H9 (cell line): Measurements from ENCODE around the gene ATP6AP1. TPM values are rescaled to one million over a fixed set of nuclear protein-coding genes. Genes with fewer than 3 reads are reported as not detected.

Experiments used
- DNase-seq: peaks from one replicate; pipeline ENCODE4 v3.0.0-alpha.2; 2017
- H2AFZ ChIP-seq: one replicate; pipeline ENCODE4 v1.6.1; 2013; ENCODE audit warnings: mild to moderate bottlenecking, low read length, control low read depth, moderate library complexity
- H2AK5ac ChIP-seq: 2 replicates; pipeline ENCODE4 v1.6.1; 2013; ENCODE audit warnings: low read length, control low read depth, mixed read lengths; ENCODE audit not compliant: insufficient read length
- H2BK120ac ChIP-seq: one replicate; pipeline ENCODE4 v1.6.1; 2013; ENCODE audit warnings: low read depth, mild to moderate bottlenecking, low read length, control low read depth, inconsistent platforms; ENCODE audit not compliant: poor library complexity, severe bottlenecking
- H2BK12ac ChIP-seq: 2 replicates; pipeline ENCODE4 v1.6.1; 2013; ENCODE audit warnings: low read length, control low read depth, mixed read lengths, low read depth; ENCODE audit not compliant: insufficient read length
- H2BK15ac ChIP-seq: 2 replicates; pipeline ENCODE4 v1.6.1; 2013; ENCODE audit warnings: low read depth, low read length, control low read depth
- H2BK20ac ChIP-seq: one replicate; pipeline ENCODE4 v1.6.1; 2013; ENCODE audit warnings: low read depth, mild to moderate bottlenecking, low read length, control low read depth, inconsistent platforms; ENCODE audit not compliant: poor library complexity, severe bottlenecking
- H2BK5ac ChIP-seq: 2 replicates; pipeline ENCODE4 v1.6.1; 2013; ENCODE audit warnings: low read length, control low read depth, mixed read lengths; ENCODE audit not compliant: insufficient read length
- H3K14ac ChIP-seq: 2 replicates; pipeline ENCODE4 v1.6.1; 2013; ENCODE audit warnings: low read length, control low read depth; ENCODE audit not compliant: insufficient read depth
- H3K18ac ChIP-seq: 2 replicates; pipeline ENCODE4 v1.6.1; 2013; ENCODE audit warnings: low read depth, mild to moderate bottlenecking, mixed read lengths, low read length, control low read depth; ENCODE audit not compliant: insufficient read length
- H3K23ac ChIP-seq: 2 replicates; pipeline ENCODE4 v1.6.1; 2013; ENCODE audit warnings: low read length, control low read depth, mixed read lengths, low read depth; ENCODE audit not compliant: insufficient read length
- H3K23me2 ChIP-seq: 2 replicates; pipeline ENCODE4 v1.6.1; 2013; ENCODE audit warnings: low read depth, mild to moderate bottlenecking, mixed read lengths, low read length, control low read depth; ENCODE audit not compliant: insufficient read length, poor library complexity, severe bottlenecking
- H3K27ac ChIP-seq: 2 replicates; pipeline ENCODE4 v1.5.1; 2013; ENCODE audit warnings: low read length, control low read depth, mixed read lengths, low read depth; ENCODE audit not compliant: insufficient read length
- H3K27me3 ChIP-seq: 2 replicates; pipeline ENCODE4 v1.6.1; 2013; ENCODE audit warnings: low read length, control low read depth, inconsistent platforms; ENCODE audit not compliant: insufficient read depth
- H3K4ac ChIP-seq: 2 replicates; pipeline ENCODE4 v1.6.1; 2013; ENCODE audit warnings: low read depth, mild to moderate bottlenecking, control low read depth, inconsistent platforms, low read length, moderate library complexity
- H3K4me1 ChIP-seq: 2 replicates; pipeline ENCODE4 v1.6.1; 2013; ENCODE audit warnings: low read length, control low read depth, inconsistent platforms; ENCODE audit not compliant: insufficient read depth
- H3K4me2 ChIP-seq: 2 replicates; pipeline ENCODE4 v1.6.1; 2013; ENCODE audit warnings: low read length, control low read depth, mixed read lengths; ENCODE audit not compliant: insufficient read length, insufficient read depth
- H3K56ac ChIP-seq: 2 replicates; pipeline ENCODE4 v1.6.1; 2013; ENCODE audit warnings: low read depth, mild to moderate bottlenecking, mixed read lengths, low read length, control low read depth; ENCODE audit not compliant: insufficient read length
- H3K79me1 ChIP-seq: 2 replicates; pipeline ENCODE4 v1.6.1; 2013; ENCODE audit warnings: low read depth, mild to moderate bottlenecking, moderate library complexity, low read length, control low read depth, inconsistent platforms; ENCODE audit not compliant: insufficient read depth, poor library complexity, severe bottlenecking
- H3K79me2 ChIP-seq: 2 replicates; pipeline ENCODE4 v1.6.1; 2013; ENCODE audit warnings: low read length, control low read depth, inconsistent platforms; ENCODE audit not compliant: insufficient read depth
- H3K9ac ChIP-seq: 2 replicates; pipeline ENCODE4 v1.6.1; 2013; ENCODE audit warnings: low read length, control low read depth, mixed read lengths; ENCODE audit not compliant: insufficient read length; ENCODE audit errors: extremely low read depth
- H3K9me3 ChIP-seq: one replicate; pipeline ENCODE4 v1.6.1; 2013; ENCODE audit warnings: low read depth, low read length, inconsistent platforms; ENCODE audit not compliant: control insufficient read depth
- H3T11ph ChIP-seq: one replicate; pipeline ENCODE4 v1.6.1; 2013; ENCODE audit warnings: mild to moderate bottlenecking, low read length, control low read depth, inconsistent platforms
- H4K20me1 ChIP-seq: one replicate; pipeline ENCODE4 v1.6.1; 2013; ENCODE audit not compliant: control insufficient read depth, insufficient read length, insufficient read depth
- H4K5ac ChIP-seq: 2 replicates; pipeline ENCODE4 v1.6.1; 2013; ENCODE audit warnings: low read depth, mild to moderate bottlenecking, mixed read lengths, low read length, control low read depth; ENCODE audit not compliant: insufficient read length
- H4K8ac ChIP-seq: replicated peaks from 2 replicates; pipeline ENCODE4 v1.6.1; 2013; ENCODE audit warnings: low read length, control low read depth, mixed read lengths, low read depth; ENCODE audit not compliant: insufficient read length
- H4K91ac ChIP-seq: 2 replicates; pipeline ENCODE4 v1.6.1; 2013; ENCODE audit warnings: low read depth, mild to moderate bottlenecking, moderate library complexity, mixed read lengths, low read length, control low read depth; ENCODE audit not compliant: insufficient read length
- H3K27ac Mint-ChIP-seq, 3 experiments: 2 replicates in 2 of 3; 3 replicates in 1 of 3; pipeline ENCODE4 v1.8.0; 2020 to 2021; ENCODE audit warnings: mixed read lengths in 3 of 3, mild to moderate bottlenecking in 1 of 3, moderate library complexity in 1 of 3
- H3K27me3 Mint-ChIP-seq: 2 replicates; pipeline ENCODE4 v1.8.0; 2021; ENCODE audit warnings: low read depth, mild to moderate bottlenecking, moderate library complexity, mixed read lengths
- H3K36me3 Mint-ChIP-seq, 3 experiments: 2 replicates in 2 of 3; 3 replicates in 1 of 3; pipeline ENCODE4 v1.8.0; 2020 to 2021; ENCODE audit warnings: low read depth in 3 of 3, mixed read lengths in 3 of 3; ENCODE audit not compliant: insufficient read depth in 1 of 3
- H3K4me1 Mint-ChIP-seq, 2 experiments: 2 replicates each; pipeline ENCODE4 v1.8.0; 2020; ENCODE audit warnings: mixed read lengths in 2 of 2
- H3K4me3 Mint-ChIP-seq, 2 experiments: 2 replicates in 1 of 2; 3 replicates in 1 of 2; pipeline ENCODE4 v1.8.0; 2020 to 2021; ENCODE audit warnings: mild to moderate bottlenecking in 2 of 2, mixed read lengths in 2 of 2, moderate library complexity in 1 of 2
- H3K9me3 Mint-ChIP-seq, 2 experiments: 2 replicates in 1 of 2; 3 replicates in 1 of 2; pipeline ENCODE4 v1.8.0; 2020; ENCODE audit warnings: mild to moderate bottlenecking in 2 of 2, mixed read lengths in 2 of 2, moderate library complexity in 1 of 2
- WGBS: extraction: QIAGEN DNeasy Blood & Tissue Kit; methylation state at CpG from one replicate; pipeline ENCODE4 v1.1.7; 2013; ENCODE audit warnings: missing lambda C conversion rate, low lambda C conversion rate, mixed read lengths; ENCODE audit not compliant: insufficient read length; ENCODE audit errors: extremely low coverage; 5-methylcytosine and 5-hydroxymethylcytosine counted together
- total RNA-seq: library from RNA; stranded (reverse); gene quantifications from 2 replicates; pipeline ENCODE4 v1.2.1, GENCODE V29; 2021
- TF ChIP-seq, protein P1 (sequence below): fragments of 200-600 bp; sonication (generic); conservative IDR thresholded peaks from 3 replicates; pipeline ENCODE4 v1.8.0; 2021; ENCODE audit warnings: antibody characterized with exemption, mild to moderate bottlenecking

ATP6AP1 gene
- total RNA-seq, 1 experiment from 2014 or later: 45.6 TPM

- no peak overlapping the region for H4K5ac ChIP-seq
- H3K56ac ChIP-seq: no peak overlapping the region
- H3K79me1 ChIP-seq: no peaks in the 10 kb centered on the region
- no peaks in the 10 kb centered on the region for H3K27me3 ChIP-seq
- no peak overlapping the region for H3K27ac ChIP-seq
- no CpG with 5 or more reads among the region's 15 CpGs for WGBS
- H3K14ac ChIP-seq: no peak overlapping the region
- no peak overlapping the region for H4K91ac ChIP-seq
- peaks cover 29% of the 10 kb centered on the region for H3K9me3 ChIP-seq
- no peak overlapping the region for H2AK5ac ChIP-seq
- DNase-seq: no peak
- no peak overlapping the region for H3K27ac Mint-ChIP-seq
- H3K4me1 ChIP-seq: no peaks in the 10 kb centered on the region
- no peak overlapping the region for H3K9ac ChIP-seq
- H2BK15ac ChIP-seq: no peak overlapping the region
- H3K4ac ChIP-seq: no peak overlapping the region
- no peak overlapping the region for H3K23ac ChIP-seq
- H2BK20ac ChIP-seq: no peak overlapping the region
- TF ChIP-seq, protein P1, sequence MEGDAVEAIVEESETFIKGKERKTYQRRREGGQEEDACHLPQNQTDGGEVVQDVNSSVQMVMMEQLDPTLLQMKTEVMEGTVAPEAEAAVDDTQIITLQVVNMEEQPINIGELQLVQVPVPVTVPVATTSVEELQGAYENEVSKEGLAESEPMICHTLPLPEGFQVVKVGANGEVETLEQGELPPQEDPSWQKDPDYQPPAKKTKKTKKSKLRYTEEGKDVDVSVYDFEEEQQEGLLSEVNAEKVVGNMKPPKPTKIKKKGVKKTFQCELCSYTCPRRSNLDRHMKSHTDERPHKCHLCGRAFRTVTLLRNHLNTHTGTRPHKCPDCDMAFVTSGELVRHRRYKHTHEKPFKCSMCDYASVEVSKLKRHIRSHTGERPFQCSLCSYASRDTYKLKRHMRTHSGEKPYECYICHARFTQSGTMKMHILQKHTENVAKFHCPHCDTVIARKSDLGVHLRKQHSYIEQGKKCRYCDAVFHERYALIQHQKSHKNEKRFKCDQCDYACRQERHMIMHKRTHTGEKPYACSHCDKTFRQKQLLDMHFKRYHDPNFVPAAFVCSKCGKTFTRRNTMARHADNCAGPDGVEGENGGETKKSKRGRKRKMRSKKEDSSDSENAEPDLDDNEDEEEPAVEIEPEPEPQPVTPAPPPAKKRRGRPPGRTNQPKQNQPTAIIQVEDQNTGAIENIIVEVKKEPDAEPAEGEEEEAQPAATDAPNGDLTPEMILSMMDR: no peak
- no peak overlapping the region for H4K8ac ChIP-seq
- H2BK12ac ChIP-seq: no peak overlapping the region
- H3K79me2 ChIP-seq: no peaks in the 10 kb centered on the region
- H3K4me1 Mint-ChIP-seq: no peaks in the 10 kb centered on the region
- peaks cover 18 to 53% (median 47%) of the 10 kb centered on the region in 3 experiments for H3K36me3 Mint-ChIP-seq
- no peak overlapping the region for H3K4me2 ChIP-seq
- H3K9me3 Mint-ChIP-seq: peaks cover 50 to 82% of the 10 kb centered on the region in 2 experiments
- no peaks in the 10 kb centered on the region for H4K20me1 ChIP-seq
- no peaks in the 10 kb centered on the region; the same call in 1 of the 2 replicates for H3K27me3 Mint-ChIP-seq
- no peak overlapping the region for H3K4me3 Mint-ChIP-seq
- H2AFZ ChIP-seq: no peak overlapping the region
- no peaks in the 10 kb centered on the region for H3K23me2 ChIP-seq
- no peak overlapping the region for H2BK5ac ChIP-seq
- H3T11ph ChIP-seq: no peak overlapping the region
- no peak overlapping the region for H2BK120ac ChIP-seq
- H3K18ac ChIP-seq: no peak overlapping the region
These were observed 38.4 kb downstream of the ATP6AP1 start for GRCh38 chrX:154466907-154467306.
